Large intestine (tissue), 3 donors: Measurements from ENCODE around the gene ZFAND3. TPM values are rescaled to one million over a fixed set of nuclear protein-coding genes. Genes with fewer than 3 reads are reported as not detected.

Experiments used
- DNase-seq, 2 donors: peaks; one replicate each; pipeline versions ENCODE4 v3.0.0 to v3.0.0-alpha.2; 2013
- H3K27ac ChIP-seq: one replicate; pipeline ENCODE4 v1.5.1; 2013; ENCODE audit warnings: low read length
- H3K27me3 ChIP-seq: 2 replicates; pipeline ENCODE4 v1.6.1; 2013; ENCODE audit warnings: low read length; ENCODE audit not compliant: control insufficient read depth, insufficient read depth
- H3K36me3 ChIP-seq: 2 replicates; pipeline ENCODE4 v1.6.1; 2013; ENCODE audit warnings: low read length; ENCODE audit not compliant: control insufficient read depth, insufficient read depth
- H3K4me1 ChIP-seq: one replicate; pipeline ENCODE4 v1.6.1; 2013; ENCODE audit warnings: low read length; ENCODE audit not compliant: control insufficient read depth, insufficient read depth
- H3K4me3 ChIP-seq: one replicate; pipeline ENCODE4 v1.5.1; 2013; ENCODE audit warnings: low read length
- H3K9me3 ChIP-seq: one replicate; pipeline ENCODE4 v1.6.1; 2013; ENCODE audit warnings: mild to moderate bottlenecking, low read depth, low read length, moderate library complexity; ENCODE audit not compliant: control insufficient read depth
- WGBS: methylation state at CpG from one replicate; pipeline ENCODE4 v1.1.5; 2013; ENCODE audit warnings: low lambda C conversion rate; ENCODE audit not compliant: insufficient coverage; 5-methylcytosine and 5-hydroxymethylcytosine counted together
- polyA plus RNA-seq: library from polyadenylated mRNA; unstranded; fragments of 120-200 nt; gene quantifications from one replicate; pipeline ENCODE4 v1.2.1, GENCODE V29; 2013

ZFAND3 gene
- polyA plus RNA-seq, 1 donor, result 82.3 TPM

DNA sequence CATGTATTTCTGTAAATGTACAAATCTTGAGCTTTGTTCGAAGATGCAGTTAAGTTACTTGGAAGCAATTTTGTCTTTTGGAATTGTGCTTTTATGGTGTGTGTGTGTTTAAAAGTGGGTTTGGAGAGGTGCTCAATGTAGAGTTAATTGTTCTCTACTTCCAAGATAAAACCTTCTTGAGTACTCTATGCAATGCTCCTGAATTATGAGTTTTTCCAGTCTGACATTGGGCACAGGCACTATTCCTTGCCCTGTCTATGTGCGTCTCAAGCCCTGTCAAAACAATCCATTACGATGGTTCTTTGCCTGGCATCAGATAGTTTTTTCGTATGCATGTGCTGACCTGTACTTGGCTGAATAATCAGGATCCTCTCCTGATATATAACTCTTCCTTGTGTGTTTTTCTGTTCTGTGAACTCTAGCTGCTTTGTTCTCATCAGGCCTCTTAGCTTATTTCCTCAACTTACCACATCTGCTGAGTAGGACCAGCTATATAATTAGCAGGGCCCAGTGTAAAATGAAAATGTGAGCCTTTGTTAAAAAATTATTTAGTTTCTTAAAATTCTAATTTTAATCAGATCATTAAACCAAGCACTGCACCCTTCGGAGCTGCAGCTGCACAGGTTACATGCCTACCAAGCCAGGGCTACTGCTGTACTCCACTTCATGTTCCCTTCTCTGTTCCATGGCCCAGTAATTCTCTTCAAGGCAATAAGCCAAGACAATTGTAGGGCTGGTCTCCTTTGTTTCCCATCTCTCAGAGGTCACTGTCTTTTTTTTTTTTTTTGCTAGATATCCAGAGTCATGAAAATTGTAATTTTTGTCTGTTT, 160.1 kb downstream of the ZFAND3 start:
- Histone ChIP-seq H3K4me3 (no peak overlapping the region), H3K27me3 (no peaks in the 10 kb centered on the region)
- 100% methylated on average over 1 of the region's 5 CpGs for WGBS

DNA sequence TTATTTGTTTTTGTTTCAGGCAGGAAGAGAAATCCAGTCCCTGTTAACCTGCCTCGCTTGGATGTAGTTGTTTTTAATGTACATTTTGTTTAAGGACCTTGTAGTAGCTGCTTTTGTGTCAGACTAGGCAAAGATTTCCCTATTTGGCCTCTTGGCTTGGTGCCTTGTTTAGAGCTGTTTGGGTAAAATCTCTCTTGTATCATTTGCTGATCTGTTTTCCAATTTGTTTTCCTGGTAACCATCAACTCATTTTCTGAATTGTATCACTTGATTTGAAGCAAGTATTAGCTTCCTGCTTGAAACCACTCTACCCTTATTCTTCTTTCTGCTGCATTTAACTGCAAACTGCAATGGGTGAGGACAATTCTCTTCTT, 160.7 kb downstream of the ZFAND3 start:
- DNase-seq, result no peak
- Histone ChIP-seq H3K4me3 (no peak overlapping the region), H3K36me3 (no peaks in the 10 kb centered on the region), H3K27me3 (no peaks in the 10 kb centered on the region), H3K27ac (no peak overlapping the region), H3K4me1 (peaks cover 3% of the 10 kb centered on the region), H3K9me3 (no peaks in the 10 kb centered on the region)
- WGBS, result no CpG with 5 or more reads among the region's 1 CpG

More for the DNA sequence above, 160.1 kb downstream of the ZFAND3 start:
- Histone ChIP-seq H3K9me3 (no peaks in the 10 kb centered on the region), H3K36me3 (no peaks in the 10 kb centered on the region), H3K27ac (no peak overlapping the region), H3K4me1 (peaks cover 3% of the 10 kb centered on the region)
- DNase-seq, result no peak

DNA sequence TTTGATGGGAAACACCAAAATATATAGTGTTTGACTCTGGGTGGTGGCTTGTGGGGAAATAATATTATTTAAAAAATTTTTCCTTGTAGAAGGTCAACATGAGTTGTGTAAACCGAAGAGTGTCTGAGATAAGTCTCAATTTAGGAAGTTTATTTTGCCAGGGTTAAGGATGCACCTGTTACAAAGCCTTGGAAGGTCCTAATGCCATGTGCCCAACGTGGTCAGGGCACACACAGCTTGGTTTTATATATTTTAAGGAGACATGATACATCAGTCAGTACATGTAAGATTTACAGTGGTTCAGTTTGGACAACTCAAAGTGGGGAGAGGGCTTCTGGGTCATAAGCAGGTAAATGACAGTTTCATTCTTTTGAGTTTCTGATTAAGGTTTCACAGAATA, 162.1 kb downstream of the ZFAND3 start:
- 83% methylated on average over 1 of the region's 2 CpGs for WGBS
- H3K4me3 ChIP-seq, result no peak overlapping the region
- H3K36me3 ChIP-seq, result no peaks in the 10 kb centered on the region
- DNase-seq, result no peak
- no peak overlapping the region for H3K27ac ChIP-seq
- H3K4me1 ChIP-seq, result peaks cover 3% of the 10 kb centered on the region
- H3K27me3 ChIP-seq, result no peaks in the 10 kb centered on the region
- H3K9me3 ChIP-seq, result no peaks in the 10 kb centered on the region

DNA sequence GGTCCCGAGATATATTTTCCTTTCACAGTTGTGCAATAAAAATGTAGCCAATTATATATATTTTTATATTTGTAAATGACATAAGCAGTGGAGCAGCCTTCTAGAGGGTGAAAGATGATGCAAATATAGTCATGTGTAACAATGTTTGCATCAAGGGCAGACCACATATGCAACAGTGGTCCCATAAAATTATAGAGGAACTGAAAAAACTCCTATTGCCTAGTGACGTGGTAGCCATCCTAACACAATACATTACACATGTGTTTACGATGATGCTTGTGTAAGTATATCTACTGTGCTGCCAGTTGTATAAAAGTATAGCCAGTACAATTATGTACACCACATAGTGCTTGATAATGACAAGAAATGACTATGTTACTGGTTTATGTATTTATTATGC, 162.8 kb downstream of the ZFAND3 start:
- Histone ChIP-seq H3K27me3 (no peaks in the 10 kb centered on the region), H3K36me3 (no peaks in the 10 kb centered on the region), H3K4me1 (peaks cover 3% of the 10 kb centered on the region), H3K27ac (no peak overlapping the region), H3K4me3 (no peak overlapping the region), H3K9me3 (no peaks in the 10 kb centered on the region)
- no peak for DNase-seq
- no CpG with 5 or more reads among the region's 3 CpGs for WGBS

DNA sequence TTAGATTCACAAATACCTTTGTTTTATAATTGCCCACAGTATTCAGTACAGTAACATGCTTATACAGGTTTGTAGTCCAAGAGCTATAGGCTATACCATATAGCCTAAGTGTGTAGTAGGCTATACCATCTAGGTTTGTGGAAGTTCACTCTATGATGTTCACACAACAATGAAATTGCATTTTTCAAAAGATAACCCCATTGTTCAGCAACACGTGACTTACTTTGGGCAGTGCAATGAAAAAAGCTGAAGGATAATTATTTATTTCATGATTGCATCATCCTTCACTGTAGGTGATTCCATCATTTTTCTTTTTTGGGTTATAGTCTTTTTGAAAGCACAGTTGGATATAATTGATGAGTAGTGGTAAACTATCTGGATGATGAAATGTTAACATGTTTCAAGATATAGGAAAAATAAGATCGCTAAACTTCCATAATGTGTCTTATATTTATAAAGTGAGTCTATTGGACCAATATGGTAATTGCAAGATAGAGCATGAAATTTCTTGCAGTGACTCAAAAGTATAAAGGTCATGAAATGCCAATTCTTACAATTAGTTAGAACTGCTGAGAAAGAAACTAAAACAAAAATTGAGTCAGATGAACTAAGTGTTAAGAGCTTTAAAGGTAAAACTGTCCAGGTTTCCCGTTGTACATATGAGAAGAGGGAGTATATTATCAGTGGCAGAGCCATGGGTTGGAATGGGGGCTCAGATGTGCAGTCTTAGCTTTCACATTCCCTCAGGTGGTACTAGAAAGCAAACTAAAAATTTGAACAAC, 164.4 kb downstream of the ZFAND3 start:
- Histone ChIP-seq H3K36me3 (no peaks in the 10 kb centered on the region), H3K4me1 (peaks cover 3% of the 10 kb centered on the region), H3K9me3 (no peaks in the 10 kb centered on the region), H3K27ac (no peak overlapping the region), H3K4me3 (no peak overlapping the region), H3K27me3 (no peaks in the 10 kb centered on the region)
- 43% methylated on average over 1 of the region's 3 CpGs for WGBS
- no peak for DNase-seq

DNA sequence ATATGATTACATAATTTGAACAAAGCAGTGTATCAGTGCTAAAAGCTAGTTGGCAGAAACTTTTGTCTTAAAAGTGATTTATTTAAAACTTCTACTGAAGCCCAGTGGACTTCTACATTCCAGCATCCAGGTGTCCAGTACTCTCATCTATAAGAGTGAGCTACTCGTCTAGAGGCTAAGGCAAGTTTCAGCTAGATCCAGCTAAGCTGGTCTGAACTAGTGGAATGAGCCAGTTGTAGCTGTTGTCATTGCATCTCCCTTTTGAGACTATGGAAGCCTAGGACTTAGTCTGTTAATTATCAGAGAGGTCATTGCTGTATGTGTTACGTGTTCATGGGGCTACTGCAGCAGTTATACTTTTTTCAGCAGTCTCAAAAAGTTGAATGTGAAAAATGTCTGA, 165.1 kb downstream of the ZFAND3 start:
- no peaks in the 10 kb centered on the region for H3K36me3 ChIP-seq
- no peak for DNase-seq
- no peak overlapping the region for H3K27ac ChIP-seq
- no peaks in the 10 kb centered on the region for H3K27me3 ChIP-seq
- no peaks in the 10 kb centered on the region for H3K9me3 ChIP-seq
- peaks cover 3% of the 10 kb centered on the region for H3K4me1 ChIP-seq
- 88% methylated on average over 1 of the region's 2 CpGs for WGBS
- no peak overlapping the region for H3K4me3 ChIP-seq

DNA sequence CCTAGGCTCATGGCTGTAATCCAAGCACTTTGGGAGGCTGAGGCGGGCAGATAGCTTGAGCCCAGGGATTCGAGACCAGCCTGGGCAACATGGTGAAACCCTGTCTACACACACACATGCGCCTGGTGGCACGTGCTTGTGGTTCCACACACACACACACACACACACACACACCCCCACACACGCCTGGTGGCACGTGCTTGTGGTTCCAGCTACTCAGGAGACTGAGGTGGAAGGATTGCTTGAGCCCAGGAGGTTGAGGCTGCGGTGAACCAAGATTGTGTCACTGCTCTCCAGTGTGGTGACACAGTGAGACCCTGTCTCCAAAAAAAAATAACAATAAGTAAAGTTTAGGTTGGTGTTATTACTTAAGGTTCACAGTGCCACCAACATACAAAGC, 165.8 kb downstream of the ZFAND3 start:
- DNase-seq, result no peak
- H3K27me3 ChIP-seq, result no peaks in the 10 kb centered on the region
- H3K4me1 ChIP-seq, result no peaks in the 10 kb centered on the region
- H3K4me3 ChIP-seq, result no peak overlapping the region
- H3K9me3 ChIP-seq, result no peaks in the 10 kb centered on the region
- no peaks in the 10 kb centered on the region for H3K36me3 ChIP-seq
- WGBS, result no CpG with 5 or more reads among the region's 7 CpGs
- H3K27ac ChIP-seq, result no peak overlapping the region

DNA sequence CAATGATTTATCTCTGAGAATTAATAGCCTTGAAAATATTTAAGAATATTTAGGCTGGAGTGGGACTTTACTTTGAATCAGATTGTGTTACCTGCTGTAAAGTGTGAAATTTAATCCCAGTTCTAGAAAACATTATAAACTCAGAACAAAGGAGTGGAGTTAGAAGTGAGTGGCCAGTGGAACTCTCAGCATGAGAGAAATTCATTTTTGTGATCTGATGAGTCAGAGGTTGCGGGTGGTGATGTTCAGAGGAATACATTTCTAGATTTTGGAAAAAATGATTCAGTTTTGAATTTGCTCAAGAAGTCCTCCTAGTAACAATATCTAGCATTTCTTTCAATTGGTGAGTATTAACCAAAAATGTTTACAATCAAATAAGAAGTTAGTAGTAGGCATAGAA, 167.5 kb downstream of the ZFAND3 start:
- no peaks in the 10 kb centered on the region for H3K27me3 ChIP-seq
- H3K36me3 ChIP-seq, result no peaks in the 10 kb centered on the region
- no peaks in the 10 kb centered on the region for H3K9me3 ChIP-seq
- no CpG with 5 or more reads among the region's 1 CpG for WGBS
- no peak for DNase-seq
- H3K27ac ChIP-seq, result no peak overlapping the region
- no peaks in the 10 kb centered on the region for H3K4me1 ChIP-seq
- H3K4me3 ChIP-seq, result no peak overlapping the region

DNA sequence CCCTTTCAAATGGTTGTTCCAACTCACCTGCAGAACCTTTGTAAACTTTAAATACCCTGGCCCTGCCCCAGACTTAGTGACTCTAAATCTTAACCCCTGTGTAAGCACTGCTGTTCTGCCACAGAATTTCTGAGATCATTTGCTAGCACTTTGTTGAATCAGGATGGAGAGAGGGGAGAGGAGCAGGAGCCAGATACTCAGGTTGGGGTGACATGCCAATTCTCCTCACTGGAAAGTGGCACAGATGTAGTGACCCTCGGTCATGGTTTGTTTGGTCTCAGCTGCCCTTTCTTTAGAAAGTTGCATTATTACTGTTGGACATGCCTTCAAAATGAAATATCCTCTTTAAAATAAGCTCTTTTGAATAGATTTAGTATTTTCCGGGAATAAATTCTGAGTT, 168.0 kb downstream of the ZFAND3 start:
- Histone ChIP-seq H3K36me3 (no peaks in the 10 kb centered on the region), H3K27me3 (no peaks in the 10 kb centered on the region), H3K4me3 (no peak overlapping the region), H3K4me1 (no peaks in the 10 kb centered on the region), H3K9me3 (no peaks in the 10 kb centered on the region), H3K27ac (no peak overlapping the region)
- no CpG with 5 or more reads among the region's 2 CpGs for WGBS
- DNase-seq, result no peak

DNA sequence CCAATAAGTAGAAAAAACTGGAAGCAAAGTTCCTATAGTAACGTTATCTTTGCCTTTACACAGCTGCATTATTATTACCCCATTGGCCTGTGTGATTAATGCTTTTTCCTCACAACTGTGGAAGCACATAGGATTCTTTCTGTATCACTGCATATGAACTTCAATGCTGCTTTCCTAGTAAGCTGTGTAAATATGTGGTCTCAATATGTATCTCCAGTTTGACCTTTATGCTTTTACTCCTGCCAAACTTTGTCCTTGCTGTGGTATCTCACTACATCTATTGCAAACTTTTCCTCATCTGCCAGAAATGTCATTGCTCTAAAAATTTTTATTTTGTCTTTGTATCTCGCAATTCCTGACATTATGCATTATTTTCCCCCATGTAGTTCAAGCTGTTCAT, 168.6 kb downstream of the ZFAND3 start:
- H3K36me3 ChIP-seq, result no peaks in the 10 kb centered on the region
- no peak for DNase-seq
- no peak overlapping the region for H3K27ac ChIP-seq
- WGBS, result 69% methylated on average over 1 of the region's 2 CpGs
- no peaks in the 10 kb centered on the region for H3K27me3 ChIP-seq
- H3K9me3 ChIP-seq, result no peaks in the 10 kb centered on the region
- H3K4me3 ChIP-seq, result no peak overlapping the region
- H3K4me1 ChIP-seq, result no peaks in the 10 kb centered on the region
